Kidney epithelial cell (primary cell): ENCODE results near the gene DGKI. TPM values are rescaled to one million over a fixed set of nuclear protein-coding genes. Genes with fewer than 3 reads are reported as not detected.

Source experiments
- DNase-seq: peaks from one replicate; pipeline ENCODE4 v3.0.0-alpha.2; 2010; ENCODE audit warnings: low read depth
- H3K27me3 ChIP-seq: 2 replicates; pipeline ENCODE4 v1.6.0; 2011; ENCODE audit warnings: low read length; ENCODE audit not compliant: control insufficient read depth, insufficient read depth
- H3K36me3 ChIP-seq: 2 replicates; pipeline ENCODE4 v1.5.1; 2011; ENCODE audit warnings: low read length; ENCODE audit not compliant: control insufficient read depth, insufficient read depth
- H3K4me3 ChIP-seq: 2 replicates; pipeline ENCODE4 v1.5.1; 2011; ENCODE audit warnings: low read depth, mild to moderate bottlenecking, control low read depth, low read length
- total RNA-seq: library from RNA; depleted of rRNA; stranded (reverse); fragments of >200 nt; gene quantifications from 2 replicates; pipeline ENCODE4 v1.2.3, GENCODE V29; 2015
- TF ChIP-seq, protein P1 (sequence below): IDR thresholded peaks from 2 replicates; pipeline ENCODE4 v1.5.1; 2011; ENCODE audit warnings: mild to moderate bottlenecking, moderate library complexity, low read length, control low read depth, inconsistent platforms; ENCODE audit not compliant: insufficient read depth, poor library complexity, severe bottlenecking

DGKI gene
- total RNA-seq, 1 donor from 2014 or later, result 3.5 TPM

DNA sequence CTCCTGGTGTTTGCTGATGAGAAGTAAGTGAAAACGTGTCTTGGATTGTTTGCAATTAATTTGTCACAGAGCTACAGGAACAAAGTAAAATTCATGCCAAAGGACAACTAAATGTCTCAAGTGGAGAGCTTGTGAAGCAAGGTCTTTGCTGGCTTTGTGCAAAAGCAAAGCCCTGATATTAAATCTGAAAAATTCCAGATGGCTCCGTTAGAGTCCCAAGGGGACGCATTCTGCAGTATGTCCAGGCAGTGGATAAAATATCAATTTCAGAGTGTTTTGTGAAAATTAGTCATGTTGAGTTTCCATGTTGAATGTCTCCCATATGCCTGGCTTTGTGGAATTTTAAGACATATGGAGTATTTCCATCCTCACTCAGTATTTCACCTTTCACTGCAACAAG lies 400.7 kb downstream of the DGKI start:
- no peaks in the 10 kb centered on the region for H3K27me3 ChIP-seq
- H3K36me3 ChIP-seq, result no peaks in the 10 kb centered on the region
- TF ChIP-seq, protein P1, sequence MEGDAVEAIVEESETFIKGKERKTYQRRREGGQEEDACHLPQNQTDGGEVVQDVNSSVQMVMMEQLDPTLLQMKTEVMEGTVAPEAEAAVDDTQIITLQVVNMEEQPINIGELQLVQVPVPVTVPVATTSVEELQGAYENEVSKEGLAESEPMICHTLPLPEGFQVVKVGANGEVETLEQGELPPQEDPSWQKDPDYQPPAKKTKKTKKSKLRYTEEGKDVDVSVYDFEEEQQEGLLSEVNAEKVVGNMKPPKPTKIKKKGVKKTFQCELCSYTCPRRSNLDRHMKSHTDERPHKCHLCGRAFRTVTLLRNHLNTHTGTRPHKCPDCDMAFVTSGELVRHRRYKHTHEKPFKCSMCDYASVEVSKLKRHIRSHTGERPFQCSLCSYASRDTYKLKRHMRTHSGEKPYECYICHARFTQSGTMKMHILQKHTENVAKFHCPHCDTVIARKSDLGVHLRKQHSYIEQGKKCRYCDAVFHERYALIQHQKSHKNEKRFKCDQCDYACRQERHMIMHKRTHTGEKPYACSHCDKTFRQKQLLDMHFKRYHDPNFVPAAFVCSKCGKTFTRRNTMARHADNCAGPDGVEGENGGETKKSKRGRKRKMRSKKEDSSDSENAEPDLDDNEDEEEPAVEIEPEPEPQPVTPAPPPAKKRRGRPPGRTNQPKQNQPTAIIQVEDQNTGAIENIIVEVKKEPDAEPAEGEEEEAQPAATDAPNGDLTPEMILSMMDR, result no peak
- DNase-seq, result no peak
- no peak overlapping the region for H3K4me3 ChIP-seq

DNA sequence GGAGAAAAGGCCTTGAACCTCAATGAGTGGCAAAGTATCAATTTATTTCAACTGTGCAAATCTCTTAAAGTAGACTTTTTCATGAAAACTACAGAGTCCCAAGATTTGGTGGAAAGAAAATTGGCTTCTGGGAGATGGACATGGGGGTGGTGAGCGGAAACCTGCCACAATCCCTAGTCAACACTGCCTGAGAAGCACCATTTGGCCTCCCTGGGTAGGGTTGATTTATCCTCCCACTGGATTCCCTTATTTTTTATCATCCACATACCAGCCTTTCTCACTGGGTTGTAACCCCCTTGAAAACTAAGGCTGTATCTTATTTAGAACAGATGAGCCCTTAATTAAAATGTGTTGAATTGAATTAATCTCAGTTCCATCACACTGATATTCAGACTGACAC lies 401.5 kb downstream of the DGKI start:
- TF ChIP-seq, protein P1, result no peak
- no peaks in the 10 kb centered on the region for H3K27me3 ChIP-seq
- DNase-seq, result no peak
- no peaks in the 10 kb centered on the region for H3K36me3 ChIP-seq
- no peak overlapping the region for H3K4me3 ChIP-seq

DNA sequence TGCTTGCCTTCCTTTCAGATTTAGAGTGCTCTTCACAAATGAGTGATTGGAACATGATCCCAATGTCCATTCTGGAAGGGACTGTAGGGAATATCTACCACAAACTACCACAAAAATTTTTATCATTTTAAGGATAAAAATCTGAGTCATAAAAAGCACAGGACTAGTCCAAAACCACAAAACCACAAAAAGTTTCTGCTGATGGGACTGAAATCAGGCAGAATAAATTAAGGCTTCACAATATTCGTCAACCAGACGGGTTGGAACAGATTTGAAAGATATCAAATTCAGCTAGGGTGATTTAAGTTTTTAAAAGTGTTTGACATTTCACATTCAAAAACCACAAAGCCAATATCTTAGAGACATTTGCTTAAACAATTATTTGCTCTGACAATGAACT lies 403.2 kb downstream of the DGKI start:
- H3K27me3 ChIP-seq, result no peaks in the 10 kb centered on the region
- no peak overlapping the region for H3K4me3 ChIP-seq
- no peaks in the 10 kb centered on the region for H3K36me3 ChIP-seq
- DNase-seq, result peak; percentile 21
- TF ChIP-seq, protein P1, result no peak

DNA sequence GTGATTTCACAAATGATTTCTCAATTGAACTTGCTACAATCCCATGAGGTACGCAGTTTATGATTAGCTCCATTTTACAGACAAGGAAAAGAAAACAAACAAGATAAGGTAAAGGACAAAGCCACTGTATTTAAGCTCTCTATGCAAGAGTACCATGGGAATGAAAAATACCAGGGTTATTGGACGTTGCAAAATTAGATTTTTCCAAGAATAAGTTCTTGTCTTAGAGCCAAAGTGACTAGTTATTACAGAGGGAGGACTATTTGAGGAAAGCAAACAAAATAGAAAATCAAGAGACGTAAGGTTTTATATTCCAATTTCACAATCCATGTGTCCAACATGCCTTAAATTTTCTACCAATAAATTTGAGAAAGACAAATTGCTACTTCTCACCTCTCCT lies 405.3 kb downstream of the DGKI start:
- Histone ChIP-seq H3K4me3 (no peak overlapping the region), H3K36me3 (no peaks in the 10 kb centered on the region), H3K27me3 (no peaks in the 10 kb centered on the region)
- DNase-seq, result no peak
- TF ChIP-seq, protein P1, result no peak

DNA sequence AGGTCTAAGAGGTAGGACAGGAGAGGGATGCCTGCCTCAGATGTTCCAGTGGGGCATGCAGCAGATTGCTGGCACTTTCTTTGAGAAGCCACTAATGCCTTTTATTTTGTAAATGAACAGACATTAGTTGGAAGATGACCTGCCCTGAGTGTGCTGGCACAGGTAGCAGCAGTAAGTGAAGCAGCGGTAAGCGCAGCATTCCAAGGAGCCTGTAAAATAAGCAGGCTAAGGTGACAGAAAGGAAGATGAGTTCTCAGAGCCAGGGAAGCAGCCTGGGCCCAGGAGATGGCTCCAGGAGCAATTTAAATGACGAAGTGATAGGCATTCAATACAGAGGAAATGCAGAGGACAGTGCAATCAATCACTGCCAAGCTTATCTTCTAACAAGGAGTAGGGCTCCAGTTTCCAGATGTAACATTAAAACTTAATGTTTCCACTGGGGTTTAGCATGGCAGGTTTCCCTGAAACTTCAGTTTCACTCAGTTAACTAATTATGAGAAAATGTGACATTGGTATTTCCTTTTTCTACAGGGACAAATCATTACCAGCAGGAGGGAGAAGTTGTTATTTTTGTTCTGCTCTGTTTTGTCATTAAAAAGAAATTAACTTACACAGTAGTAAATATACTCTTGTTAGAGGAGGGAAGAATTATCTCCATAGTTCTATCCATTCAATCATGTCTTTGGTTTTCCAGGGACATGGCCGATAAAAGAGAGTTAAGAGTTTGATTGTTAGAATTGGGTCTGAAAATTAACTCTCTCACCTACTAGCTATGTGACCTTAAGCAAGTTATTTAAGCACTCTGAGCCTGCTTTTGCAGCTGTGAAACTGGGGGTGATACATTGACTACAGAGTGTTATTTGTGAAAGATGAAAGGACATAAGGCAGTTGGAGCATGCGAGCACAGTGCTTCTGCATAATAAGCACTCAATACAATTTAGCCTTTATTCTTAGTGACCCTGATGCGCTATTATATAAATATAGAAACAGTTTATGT lies 406.6 kb downstream of the DGKI start:
- TF ChIP-seq, protein P1, result no peak
- Histone ChIP-seq H3K36me3 (no peaks in the 10 kb centered on the region), H3K27me3 (no peaks in the 10 kb centered on the region), H3K4me3 (no peak overlapping the region)
- no peak for DNase-seq

DNA sequence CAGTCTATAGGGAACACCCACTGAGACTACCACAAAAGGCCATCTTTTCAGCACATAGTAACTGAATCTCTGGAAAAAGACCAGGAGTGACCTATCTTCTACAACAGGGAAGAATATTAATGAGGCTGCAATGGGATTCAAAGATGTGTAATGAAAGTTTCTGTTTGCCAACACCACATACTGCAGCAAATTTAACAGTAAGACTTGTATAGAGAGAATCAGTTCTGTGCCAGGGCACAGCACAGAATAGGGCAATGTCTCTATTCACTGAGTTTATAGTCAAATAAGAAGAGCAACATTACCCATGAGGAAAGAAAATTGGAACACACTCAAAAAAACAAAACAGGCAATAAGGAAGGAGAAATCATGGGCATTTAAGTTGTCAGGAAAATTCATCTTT lies 411.8 kb downstream of the DGKI start:
- DNase-seq, result no peak
- TF ChIP-seq, protein P1, result no peak
- no peaks in the 10 kb centered on the region for H3K27me3 ChIP-seq

More for the DNA sequence above, 411.8 kb downstream of the DGKI start:
- H3K4me3 ChIP-seq, result no peak overlapping the region
- no peaks in the 10 kb centered on the region for H3K36me3 ChIP-seq
